Measurements from ENCODE around the gene GREB1L.

GRCh38 chr18:21489919-21490495, 248.0 kb downstream of the GREB1L start:
- TF ChIP-seq CTCF (conservative IDR thresholded peaks at IDR 0.05; ENCODE audit: low read length) (no peak), EZH2phosphoT487 (IDR thresholded peaks at IDR 0.05; ENCODE audit: borderline replicate concordance, low read depth, low read length) (no peak)
